NCI-H1436 treated with DMSO at 0.1 percent for 48 hours (cell line): ENCODE results near the gene RNH1.
"Not testable (repeated sequence)": the region's sequence is repeated elsewhere in the genome, so short reads cannot be mapped to it uniquely, and the experiment has no call there.

Source experiments
- DNase-seq: peaks from one replicate; lab custom pipeline; 2025; lab: John Stamatoyannopoulos, UW

The RNH1 gene

GRCh38 chr11:476416-476815, 30.6 kb downstream of the RNH1 start:
- DNase-seq: no peak

- DNase-seq: no peak
These were observed 31.1 kb downstream of the RNH1 start for GRCh38 chr11:475941-476340.

GRCh38 chr11:474914-475506, 32.0 kb downstream of the RNH1 start:
- DNase-seq: no peak

GRCh38 chr11:473962-474785, 32.9 kb downstream of the RNH1 start:
- no peak for DNase-seq

GRCh38 chr11:473415-473814, 33.6 kb downstream of the RNH1 start:
- DNase-seq: no peak

GRCh38 chr11:472816-473215, 34.2 kb downstream of the RNH1 start:
- no peak for DNase-seq

GRCh38 chr11:472272-472671, 34.8 kb downstream of the RNH1 start:
- DNase-seq: no peak

- DNase-seq: no peak
These were observed 35.4 kb downstream of the RNH1 start for GRCh38 chr11:471468-472145.

GRCh38 chr11:469684-470560, 37.1 kb downstream of the RNH1 start:
- DNase-seq: no peak

- not testable (repeated sequence) for DNase-seq
These were observed 37.9 kb downstream of the RNH1 start for GRCh38 chr11:469026-469683.

- no peak for DNase-seq
These were observed 38.5 kb downstream of the RNH1 start for GRCh38 chr11:468493-468892.

GRCh38 chr11:468036-468435, 39.0 kb downstream of the RNH1 start:
- no peak for DNase-seq

GRCh38 chr11:465896-466530, 41.0 kb downstream of the RNH1 start:
- DNase-seq: no peak

- DNase-seq: no peak
These were observed 42.7 kb downstream of the RNH1 start for GRCh38 chr11:464316-464715.

GRCh38 chr11:462107-462890, 44.7 kb downstream of the RNH1 start:
- no peak for DNase-seq

- DNase-seq: no peak
These were observed 45.4 kb downstream of the RNH1 start for GRCh38 chr11:461626-462025.

GRCh38 chr11:460331-461199, 46.5 kb downstream of the RNH1 start:
- no peak for DNase-seq

GRCh38 chr11:459511-460220, 47.4 kb downstream of the RNH1 start:
- DNase-seq: no peak
